ENCODE measurements around the gene OBP2A. TPM values are rescaled to one million over a fixed set of nuclear protein-coding genes. Genes with fewer than 3 reads are reported as not detected.

Gene OBP2A
- total RNA-seq, 1 experiment from 2014 or later, result not detected

- DNase-seq (ENCODE audit: low read depth, low spot score) (no peak), ATAC-seq (no peak)
- CTCF ChIA-PET, result no interaction called here
- intact Hi-C loops (cut with micrococcal nuclease), result no loop called here
- H3K9ac ChIP-seq (ENCODE audit: low read length), result no peak overlapping the region
- H3K4me2 ChIP-seq (ENCODE audit: low read length), result no peak overlapping the region
- H3K27me3 ChIP-seq (ENCODE audit: insufficient read depth, low read length), result no peaks in the 10 kb centered on the region
- H2AFZ ChIP-seq (ENCODE audit: low read depth, low read length, poor library complexity, severe bottlenecking), result no peak overlapping the region
- POLR2A ChIA-PET, result no interaction called here
- no peaks in the 10 kb centered on the region for H4K20me1 ChIP-seq (ENCODE audit: insufficient read depth)
- no peak overlapping the region for H3K27ac ChIP-seq (ENCODE audit: low read depth, low read length)
- no peaks in the 10 kb centered on the region for H3K9me2 ChIP-seq (ENCODE audit: insufficient read depth)
- no peak overlapping the region for H3K4me3 ChIP-seq (replicated peaks in 1 of 2; ENCODE audit: low read depth in 1 of 2, low read length in 2 of 2)
- H3K36me3 ChIP-seq (ENCODE audit: control insufficient read depth in 1 of 2, insufficient read depth in 2 of 2, low read length in 2 of 2), result no peaks in the 10 kb centered on the region
- H3K9me3 ChIP-seq (ENCODE audit: control insufficient read depth in 1 of 2, insufficient read depth in 1 of 2, low read depth in 1 of 2, low read length in 2 of 2), result no peaks in the 10 kb centered on the region
- H3K79me2 ChIP-seq (ENCODE audit: insufficient read depth, low read length), result no peaks in the 10 kb centered on the region
- TF ChIP-seq ZNF274 (IDR thresholded peaks at IDR 0.05; ENCODE audit: low read depth, low read length) (no peak), YY1 (IDR thresholded peaks at IDR 0.05; ENCODE audit: extremely low read depth, insufficient replicate concordance, low read depth, low read length) (no peak), CBX3 (IDR thresholded peaks at IDR 0.05; ENCODE audit: low read depth) (no peak), SIN3A (IDR thresholded peaks at IDR 0.05; ENCODE audit: low read depth) (no peak), SP1 (IDR thresholded peaks at IDR 0.05; ENCODE audit: low read depth) (no peak), POLR2AphosphoS5 (IDR thresholded peaks at IDR 0.05; ENCODE audit: low read depth, low read length) (no peak), POLR2A (IDR thresholded peaks at IDR 0.05; ENCODE audit: borderline replicate concordance, extremely low read depth, insufficient read depth, insufficient read length) (no peak), CEBPB (IDR thresholded peaks at IDR 0.05; ENCODE audit: low read depth) (no peak), EZH2 (IDR thresholded peaks at IDR 0.05) (no peak)
- no TSS peak for BruUV-seq (replicated peaks)
- RAD21 ChIA-PET (ENCODE audit: low non-redundant PET in 1 of 2, low total read pairs in 2 of 2, uncharacterized antibody in 2 of 2, unreplicated experiment in 2 of 2), result no interaction called here
- peaks cover 0 to 9% of the 10 kb centered on the region in 2 experiments; a peak in 3 of 4 replicates for H3K4me1 ChIP-seq (ENCODE audit: control insufficient read depth in 1 of 2, insufficient read depth in 2 of 2, low read length in 2 of 2)
These were observed 15.8 kb upstream of the OBP2A start for GRCh38 chr9:135530146-135530545.

DNA sequence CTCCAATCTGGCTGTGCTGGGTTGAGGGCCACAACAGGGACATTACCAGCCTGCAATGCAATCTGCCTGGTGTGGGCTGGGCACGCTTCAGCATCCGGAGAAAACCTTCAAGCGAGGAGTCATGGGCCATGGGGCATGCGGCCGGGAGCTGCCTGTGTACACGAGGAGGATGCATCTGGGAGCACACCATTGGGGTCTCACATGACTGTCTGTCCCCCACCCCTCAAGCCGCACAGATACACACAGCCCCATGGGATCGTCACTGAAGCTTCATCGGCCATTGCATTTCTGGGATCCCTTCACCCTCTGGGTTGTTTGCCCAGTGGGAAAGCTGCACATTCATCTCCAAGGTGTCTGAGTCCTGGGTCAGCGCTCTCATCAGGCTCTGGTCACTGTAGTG lies 14.8 kb upstream of the OBP2A start:
- Histone ChIP-seq H3K36me3 (ENCODE audit: control insufficient read depth in 1 of 2, insufficient read depth in 2 of 2, low read length in 2 of 2) (no peaks in the 10 kb centered on the region), H3K9me2 (ENCODE audit: insufficient read depth) (no peaks in the 10 kb centered on the region), H3K4me3 (replicated peaks in 1 of 2; ENCODE audit: low read depth in 1 of 2, low read length in 2 of 2) (no peak overlapping the region), H3K27me3 (ENCODE audit: insufficient read depth, low read length) (no peaks in the 10 kb centered on the region), H3K9me3 (ENCODE audit: control insufficient read depth in 1 of 2, insufficient read depth in 1 of 2, low read depth in 1 of 2, low read length in 2 of 2) (no peaks in the 10 kb centered on the region), H3K4me2 (ENCODE audit: low read length) (no peak overlapping the region), H2AFZ (ENCODE audit: low read depth, low read length, poor library complexity, severe bottlenecking) (no peak overlapping the region), H4K20me1 (ENCODE audit: insufficient read depth) (no peaks in the 10 kb centered on the region), H3K4me1 (ENCODE audit: control insufficient read depth in 1 of 2, insufficient read depth in 2 of 2, low read length in 2 of 2) (peaks cover 0 to 9% of the 10 kb centered on the region in 2 experiments; a peak in 3 of 4 replicates), H3K79me2 (ENCODE audit: insufficient read depth, low read length) (no peaks in the 10 kb centered on the region), H3K27ac (ENCODE audit: low read depth, low read length) (no peak overlapping the region), H3K9ac (ENCODE audit: low read length) (no peak overlapping the region)
- DNase-seq (ENCODE audit: low read depth, low spot score), result no peak
- ChIA-PET CTCF (no interaction called here), POLR2A (no interaction called here), RAD21 (ENCODE audit: low non-redundant PET in 1 of 2, low total read pairs in 2 of 2, uncharacterized antibody in 2 of 2, unreplicated experiment in 2 of 2) (no interaction called here)
- no TSS peak for BruUV-seq (replicated peaks)
- intact Hi-C loops (cut with micrococcal nuclease), result no loop called here
- no peak for ATAC-seq
- TF ChIP-seq, protein P1, sequence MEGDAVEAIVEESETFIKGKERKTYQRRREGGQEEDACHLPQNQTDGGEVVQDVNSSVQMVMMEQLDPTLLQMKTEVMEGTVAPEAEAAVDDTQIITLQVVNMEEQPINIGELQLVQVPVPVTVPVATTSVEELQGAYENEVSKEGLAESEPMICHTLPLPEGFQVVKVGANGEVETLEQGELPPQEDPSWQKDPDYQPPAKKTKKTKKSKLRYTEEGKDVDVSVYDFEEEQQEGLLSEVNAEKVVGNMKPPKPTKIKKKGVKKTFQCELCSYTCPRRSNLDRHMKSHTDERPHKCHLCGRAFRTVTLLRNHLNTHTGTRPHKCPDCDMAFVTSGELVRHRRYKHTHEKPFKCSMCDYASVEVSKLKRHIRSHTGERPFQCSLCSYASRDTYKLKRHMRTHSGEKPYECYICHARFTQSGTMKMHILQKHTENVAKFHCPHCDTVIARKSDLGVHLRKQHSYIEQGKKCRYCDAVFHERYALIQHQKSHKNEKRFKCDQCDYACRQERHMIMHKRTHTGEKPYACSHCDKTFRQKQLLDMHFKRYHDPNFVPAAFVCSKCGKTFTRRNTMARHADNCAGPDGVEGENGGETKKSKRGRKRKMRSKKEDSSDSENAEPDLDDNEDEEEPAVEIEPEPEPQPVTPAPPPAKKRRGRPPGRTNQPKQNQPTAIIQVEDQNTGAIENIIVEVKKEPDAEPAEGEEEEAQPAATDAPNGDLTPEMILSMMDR (IDR thresholded peaks at IDR 0.05 in 2 of 3, conservative IDR thresholded peaks at IDR 0.05 in 1 of 3; ENCODE audit: borderline replicate concordance in 1 of 3, insufficient read depth in 1 of 3, low read depth in 2 of 3, low read length in 2 of 3), result no peak
- TF ChIP-seq RAD21 (IDR thresholded peaks at IDR 0.05; ENCODE audit: low read depth) (no peak), MAX (IDR thresholded peaks at IDR 0.05) (no peak), POLR2AphosphoS5 (IDR thresholded peaks at IDR 0.05; ENCODE audit: low read depth, low read length) (no peak), POLR2A (IDR thresholded peaks at IDR 0.05; ENCODE audit: borderline replicate concordance, extremely low read depth, insufficient read depth, insufficient read length) (no peak), EGR1 (IDR thresholded peaks at IDR 0.05; ENCODE audit: low read depth) (no peak), CEBPB (IDR thresholded peaks at IDR 0.05; ENCODE audit: low read depth) (no peak), SIN3A (IDR thresholded peaks at IDR 0.05; ENCODE audit: low read depth) (no peak), ZFX (IDR thresholded peaks at IDR 0.05) (no peak), FOSL1 (IDR thresholded peaks at IDR 0.05; ENCODE audit: low read depth) (no peak)
- TF ChIP-seq, protein P2, sequence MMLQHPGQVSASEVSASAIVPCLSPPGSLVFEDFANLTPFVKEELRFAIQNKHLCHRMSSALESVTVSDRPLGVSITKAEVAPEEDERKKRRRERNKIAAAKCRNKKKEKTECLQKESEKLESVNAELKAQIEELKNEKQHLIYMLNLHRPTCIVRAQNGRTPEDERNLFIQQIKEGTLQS (IDR thresholded peaks at IDR 0.05), result no peak
- TF ChIP-seq, protein P3, sequence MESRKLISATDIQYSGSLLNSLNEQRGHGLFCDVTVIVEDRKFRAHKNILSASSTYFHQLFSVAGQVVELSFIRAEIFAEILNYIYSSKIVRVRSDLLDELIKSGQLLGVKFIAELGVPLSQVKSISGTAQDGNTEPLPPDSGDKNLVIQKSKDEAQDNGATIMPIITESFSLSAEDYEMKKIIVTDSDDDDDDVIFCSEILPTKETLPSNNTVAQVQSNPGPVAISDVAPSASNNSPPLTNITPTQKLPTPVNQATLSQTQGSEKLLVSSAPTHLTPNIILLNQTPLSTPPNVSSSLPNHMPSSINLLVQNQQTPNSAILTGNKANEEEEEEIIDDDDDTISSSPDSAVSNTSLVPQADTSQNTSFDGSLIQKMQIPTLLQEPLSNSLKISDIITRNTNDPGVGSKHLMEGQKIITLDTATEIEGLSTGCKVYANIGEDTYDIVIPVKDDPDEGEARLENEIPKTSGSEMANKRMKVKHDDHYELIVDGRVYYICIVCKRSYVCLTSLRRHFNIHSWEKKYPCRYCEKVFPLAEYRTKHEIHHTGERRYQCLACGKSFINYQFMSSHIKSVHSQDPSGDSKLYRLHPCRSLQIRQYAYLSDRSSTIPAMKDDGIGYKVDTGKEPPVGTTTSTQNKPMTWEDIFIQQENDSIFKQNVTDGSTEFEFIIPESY (IDR thresholded peaks at IDR 0.05; ENCODE audit: extremely low read depth, insufficient replicate concordance, low read length), result no peak
